HepG2 (cell line): ENCODE results near the gene TSHZ1.

Experiments used
- CHD2 ChIP-seq: IDR thresholded peaks from 2 replicates; pipeline ENCODE4 v1.6.1; 2011; ENCODE audit warnings: low read depth, low read length, improper control_type of control experiment
- FOSL2 ChIP-seq: sonication (generic); formaldehyde crosslinking; IDR thresholded peaks from 2 replicates; pipeline ENCODE4 v1.4.0; 2020; ENCODE audit warnings: missing genetic modification reagents
- FOXM1 ChIP-seq: sonication (generic); formaldehyde crosslinking; IDR thresholded peaks from 2 replicates; pipeline ENCODE4 v1.5.0; 2020; ENCODE audit warnings: missing genetic modification reagents
- HOXA3 ChIP-seq: sonication (generic); formaldehyde crosslinking; IDR thresholded peaks from 2 replicates; pipeline ENCODE4 v1.5.0; 2020; ENCODE audit warnings: missing genetic modification reagents
- IRF1 ChIP-seq: sonication (generic); formaldehyde crosslinking; IDR thresholded peaks from 2 replicates; pipeline ENCODE4 v1.4.0; 2020; ENCODE audit warnings: low read depth, mild to moderate bottlenecking, missing genetic modification reagents
- NBN ChIP-seq: fragments of 450-650 bp; conservative IDR thresholded peaks from 2 replicates; pipeline ENCODE4 v1.6.1; 2017
- SP1 ChIP-seq, 2 experiments: fragments of 450-650 bp in 1 of 2; sonication (generic) in 1 of 2; formaldehyde crosslinking in 1 of 2; IDR thresholded peaks; 2 replicates each; pipeline versions ENCODE4 v1.4.0 to v1.6.1; 2016 to 2020; ENCODE audit warnings: missing genetic modification reagents in 1 of 2
- SUZ12 ChIP-seq: fragments of 150-350 bp; IDR thresholded peaks from 2 replicates; pipeline ENCODE4 v1.6.1; 2014; ENCODE audit warnings: low read depth, low read length
- TCF7 ChIP-seq: sonication (generic); IDR thresholded peaks from 2 replicates; pipeline ENCODE4 v1.6.1; 2016; ENCODE audit warnings: antibody characterized with exemption, low read depth
- ZFX ChIP-seq: sonication (generic); formaldehyde crosslinking; IDR thresholded peaks from 2 replicates; pipeline ENCODE4 v1.4.0; 2020; ENCODE audit warnings: mild to moderate bottlenecking, low read depth, missing genetic modification reagents, moderate library complexity
- ZNF335 ChIP-seq: sonication (generic); formaldehyde crosslinking; IDR thresholded peaks from 2 replicates; pipeline ENCODE4 v1.4.0; 2020; ENCODE audit warnings: missing genetic modification reagents
- ZNF639 ChIP-seq: conservative IDR thresholded peaks from 2 replicates; pipeline ENCODE4 v1.6.1; 2018; ENCODE audit warnings: missing genetic modification reagents
- ZNF777 ChIP-seq: sonication (generic); formaldehyde crosslinking; IDR thresholded peaks from 2 replicates; pipeline ENCODE4 v1.4.0; 2020; ENCODE audit warnings: missing genetic modification reagents
- TF ChIP-seq, protein P1 (sequence below): sonication (generic); formaldehyde crosslinking; IDR thresholded peaks from 2 replicates; pipeline ENCODE4 v1.4.0; 2020; ENCODE audit warnings: missing genetic modification reagents

GRCh38 chr18:75309564-75309963 is 99.0 kb downstream of the TSHZ1 start:
- TF ChIP-seq SP1 (IDR thresholded peaks at IDR 0.05) = no peak
- no peak for TF ChIP-seq SP1 (CRISPR knock-in tag; IDR thresholded peaks at IDR 0.05)
- TF ChIP-seq CHD2 = no peak
- TF ChIP-seq ZNF335 (CRISPR knock-in tag) = no peak
- TF ChIP-seq TCF7 = no peak
- TF ChIP-seq SUZ12 = no peak
- no peak for TF ChIP-seq HOXA3 (CRISPR knock-in tag)
- no peak for TF ChIP-seq ZFX (CRISPR knock-in tag)
- no peak for TF ChIP-seq FOSL2 (CRISPR knock-in tag)
- no peak for TF ChIP-seq ZNF777 (CRISPR knock-in tag)
- TF ChIP-seq IRF1 (CRISPR knock-in tag) = no peak
- TF ChIP-seq, protein P1, sequence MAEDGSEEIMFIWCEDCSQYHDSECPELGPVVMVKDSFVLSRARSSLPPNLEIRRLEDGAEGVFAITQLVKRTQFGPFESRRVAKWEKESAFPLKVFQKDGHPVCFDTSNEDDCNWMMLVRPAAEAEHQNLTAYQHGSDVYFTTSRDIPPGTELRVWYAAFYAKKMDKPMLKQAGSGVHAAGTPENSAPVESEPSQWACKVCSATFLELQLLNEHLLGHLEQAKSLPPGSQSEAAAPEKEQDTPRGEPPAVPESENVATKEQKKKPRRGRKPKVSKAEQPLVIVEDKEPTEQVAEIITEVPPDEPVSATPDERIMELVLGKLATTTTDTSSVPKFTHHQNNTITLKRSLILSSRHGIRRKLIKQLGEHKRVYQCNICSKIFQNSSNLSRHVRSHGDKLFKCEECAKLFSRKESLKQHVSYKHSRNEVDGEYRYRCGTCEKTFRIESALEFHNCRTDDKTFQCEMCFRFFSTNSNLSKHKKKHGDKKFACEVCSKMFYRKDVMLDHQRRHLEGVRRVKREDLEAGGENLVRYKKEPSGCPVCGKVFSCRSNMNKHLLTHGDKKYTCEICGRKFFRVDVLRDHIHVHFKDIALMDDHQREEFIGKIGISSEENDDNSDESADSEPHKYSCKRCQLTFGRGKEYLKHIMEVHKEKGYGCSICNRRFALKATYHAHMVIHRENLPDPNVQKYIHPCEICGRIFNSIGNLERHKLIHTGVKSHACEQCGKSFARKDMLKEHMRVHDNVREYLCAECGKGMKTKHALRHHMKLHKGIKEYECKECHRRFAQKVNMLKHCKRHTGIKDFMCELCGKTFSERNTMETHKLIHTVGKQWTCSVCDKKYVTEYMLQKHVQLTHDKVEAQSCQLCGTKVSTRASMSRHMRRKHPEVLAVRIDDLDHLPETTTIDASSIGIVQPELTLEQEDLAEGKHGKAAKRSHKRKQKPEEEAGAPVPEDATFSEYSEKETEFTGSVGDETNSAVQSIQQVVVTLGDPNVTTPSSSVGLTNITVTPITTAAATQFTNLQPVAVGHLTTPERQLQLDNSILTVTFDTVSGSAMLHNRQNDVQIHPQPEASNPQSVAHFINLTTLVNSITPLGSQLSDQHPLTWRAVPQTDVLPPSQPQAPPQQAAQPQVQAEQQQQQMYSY (CRISPR knock-in tag) = no peak
- TF ChIP-seq ZNF639 (CRISPR knock-in tag) = no peak
- no peak for TF ChIP-seq FOXM1 (CRISPR knock-in tag)
- no peak for TF ChIP-seq NBN
